HL-60 (cell line): Measurements from ENCODE around the gene RCOR2.
A peak's percentile ranks its signal among the peaks of the same experiment; 100 is the strongest.

Experiments used
- DNase-seq, 2 experiments: peaks; one replicate each; pipeline ENCODE4 v3.0.0-alpha.2; 2010 to 2020; ENCODE audit warnings: low read depth in 1 of 2, low spot score in 1 of 2
- H3K27ac ChIP-seq: fragments of 250-450 bp; sonication (Bioruptor Pico); replicated peaks from 2 replicates; pipeline ENCODE4 v1.5.1; 2020; ENCODE audit warnings: mild to moderate bottlenecking, moderate library complexity
- H3K27me3 ChIP-seq: fragments of 250-450 bp; sonication (Bioruptor Pico); 2 replicates; pipeline ENCODE4 v1.5.1; 2021; ENCODE audit warnings: mild to moderate bottlenecking, moderate library complexity; ENCODE audit not compliant: insufficient read depth, poor library complexity, severe bottlenecking
- H3K4me3 ChIP-seq: replicated peaks from 2 replicates; pipeline ENCODE4 v1.5.1; 2011; ENCODE audit warnings: mild to moderate bottlenecking, control low read depth, low read length; ENCODE audit not compliant: insufficient read depth
- CTCF ChIP-seq: IDR thresholded peaks from one replicate; pipeline ENCODE4 v1.5.1; 2011; ENCODE audit warnings: low read length, control low read depth, inconsistent platforms; ENCODE audit not compliant: insufficient read depth
- GABPA ChIP-seq: IDR thresholded peaks from 2 replicates; pipeline ENCODE4 v1.6.1; 2012; ENCODE audit warnings: low read depth
- POLR2AphosphoS5 ChIP-seq: IDR thresholded peaks from 2 replicates; pipeline ENCODE4 v1.6.1; 2012; ENCODE audit warnings: low read depth
- REST ChIP-seq: IDR thresholded peaks from 2 replicates; pipeline ENCODE4 v1.6.1; 2012; ENCODE audit warnings: low read depth; ENCODE audit not compliant: insufficient replicate concordance
- SPI1 ChIP-seq: IDR thresholded peaks from 2 replicates; pipeline ENCODE4 v1.6.1; 2012; ENCODE audit warnings: low read depth, mild to moderate bottlenecking, borderline replicate concordance

The RCOR2 gene

DNA sequence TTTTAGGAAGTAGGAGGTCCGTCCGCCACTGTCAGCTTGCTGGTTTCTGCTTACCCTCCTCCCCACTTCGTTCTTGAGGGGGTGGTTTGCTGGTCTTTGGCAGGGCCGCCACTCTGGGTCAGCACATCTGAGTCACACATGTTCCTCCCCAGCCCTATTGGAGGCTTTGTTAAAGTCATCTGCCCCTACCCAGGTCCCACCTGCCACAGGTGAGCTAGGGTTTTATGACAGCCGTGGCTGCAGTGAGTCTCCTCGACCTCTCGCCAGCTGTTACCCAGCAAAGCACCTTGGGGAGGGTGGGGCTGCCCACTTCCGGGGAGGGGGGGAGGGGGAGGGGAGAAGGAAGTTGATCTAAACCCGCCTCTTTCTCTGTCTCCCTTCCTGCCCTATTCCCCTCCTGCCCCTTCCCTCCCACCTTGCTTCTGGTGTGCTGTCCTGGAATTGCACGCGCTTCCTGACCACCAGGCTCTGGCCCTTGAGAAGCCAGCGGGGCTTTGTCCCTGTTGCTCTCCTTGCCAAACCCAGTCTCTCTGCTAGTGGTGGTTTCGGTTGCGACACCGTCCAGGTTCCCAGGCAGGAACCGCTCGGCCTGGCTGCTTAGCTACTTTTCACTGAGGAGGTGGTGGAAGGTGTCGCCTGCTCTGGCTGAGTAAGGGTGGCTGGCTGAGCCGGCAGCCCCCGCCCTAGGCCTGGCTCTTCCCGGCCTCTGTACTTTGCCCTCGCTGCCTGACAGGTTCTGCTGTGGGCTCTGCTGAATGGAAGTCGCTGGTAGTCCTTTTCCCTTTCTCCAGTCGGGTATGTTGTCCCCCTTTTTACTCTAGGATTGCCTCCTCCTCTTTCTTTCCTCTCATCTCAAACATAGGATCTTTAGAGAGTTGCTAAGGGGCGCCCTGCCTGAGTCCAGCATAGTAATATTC is 28.5 kb downstream of the RCOR2 start:
- peak; percentile 45 for TF ChIP-seq POLR2AphosphoS5
- no peak for TF ChIP-seq CTCF
- TF ChIP-seq REST, result no peak
- TF ChIP-seq GABPA, result peak; percentile 57
- no peak; the same call in 1 of the 2 replicates for TF ChIP-seq SPI1
- H3K27ac ChIP-seq, result peak overlapping the region; percentile 82
- peak; percentile 86 to 91 for DNase-seq
- H3K27me3 ChIP-seq, result no peaks in the 10 kb centered on the region
- H3K4me3 ChIP-seq, result peak overlapping the region; percentile 27

DNA sequence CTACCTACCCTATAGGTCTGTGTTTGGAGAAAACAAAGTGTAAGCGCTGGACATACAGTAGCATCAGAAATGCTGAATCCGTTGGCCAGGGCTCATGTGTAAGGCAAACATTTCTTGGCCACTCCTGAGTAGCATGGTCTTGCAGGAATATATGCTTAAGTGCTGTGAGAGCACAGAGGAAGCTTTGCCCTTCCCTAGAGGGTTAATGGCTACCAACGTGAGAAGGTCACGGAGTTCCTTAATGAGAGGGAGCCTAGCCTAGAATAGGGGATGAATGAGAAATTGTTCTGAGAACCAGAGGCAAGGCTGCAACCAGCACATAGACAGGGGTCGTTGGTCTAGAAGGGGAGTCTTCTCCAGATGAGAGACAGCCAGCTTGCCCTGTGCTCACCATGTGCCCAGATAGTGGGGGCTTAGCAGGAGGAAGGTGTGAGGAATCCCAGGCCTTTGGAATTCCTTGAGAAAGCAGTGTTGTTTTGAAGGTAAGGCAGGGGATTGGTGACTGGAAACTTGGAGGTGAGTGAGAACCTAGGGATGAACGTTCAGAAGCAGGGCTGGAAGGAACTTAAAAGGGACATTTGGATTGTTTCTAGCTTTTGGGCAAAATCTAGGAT is 29.5 kb downstream of the RCOR2 start:
- peak in 1 of 2 experiments; percentile 42 for DNase-seq
- Histone ChIP-seq H3K27me3 (no peaks in the 10 kb centered on the region), H3K4me3 (no peak overlapping the region), H3K27ac (peak overlapping the region; percentile 82)
- no peak for TF ChIP-seq POLR2AphosphoS5
- no peak for TF ChIP-seq SPI1
- no peak for TF ChIP-seq CTCF
- TF ChIP-seq REST, result no peak
- TF ChIP-seq GABPA, result no peak

- peak in 1 of 2 experiments; percentile 35 for DNase-seq
- H3K27ac ChIP-seq, result peak overlapping the region; percentile 50
Observed at GRCh38 chr11:63884196-63884932, 32.6 kb downstream of the RCOR2 start.

More at GRCh38 chr11:63884196-63884932, 32.6 kb downstream of the RCOR2 start:
- Histone ChIP-seq H3K4me3 (no peak overlapping the region), H3K27me3 (no peaks in the 10 kb centered on the region)
- TF ChIP-seq GABPA (no peak), SPI1 (no peak), REST (no peak), CTCF (no peak), POLR2AphosphoS5 (no peak)
